Neutrophil (primary cell): ENCODE measurements around the gene EXOC6.

Experiments used
- H3K27ac ChIP-seq: fragments of 200-600 bp; sonication (generic); 2 replicates; pipeline ENCODE4 v1.5.1; 2016; ENCODE audit warnings: mild to moderate bottlenecking, moderate library complexity
- H3K27me3 ChIP-seq: fragments of 200-600 bp; sonication (generic); 2 replicates; pipeline ENCODE4 v1.6.0; 2016; ENCODE audit warnings: mild to moderate bottlenecking
- H3K36me3 ChIP-seq: fragments of 200-600 bp; sonication (generic); 2 replicates; pipeline ENCODE4 v1.5.1; 2017
- H3K4me1 ChIP-seq, 2 experiments: fragments of 200-600 bp in 1 of 2; sonication (generic) in 1 of 2; 1 replicate in 1 of 2; 2 replicates in 1 of 2; pipeline versions ENCODE4 v1.5.1 to v1.6.1; 2013 to 2016; ENCODE audit warnings: low read depth in 1 of 2, low read length in 1 of 2, mild to moderate bottlenecking in 1 of 2, moderate library complexity in 1 of 2; ENCODE audit not compliant: control insufficient read depth in 1 of 2, insufficient read depth in 1 of 2
- H3K4me3 ChIP-seq, 2 experiments: fragments of 200-600 bp in 1 of 2; sonication (generic) in 1 of 2; 1 replicate in 1 of 2; 2 replicates in 1 of 2; pipeline ENCODE4 v1.5.1; 2013 to 2016; ENCODE audit warnings: low read depth in 1 of 2, low read length in 1 of 2, mild to moderate bottlenecking in 1 of 2, moderate library complexity in 1 of 2
- H3K9me3 ChIP-seq: fragments of 200-600 bp; sonication (generic); 2 replicates; pipeline ENCODE4 v1.5.1; 2016
- TF ChIP-seq, protein P1 (sequence below): fragments of 200-600 bp; sonication (generic); IDR thresholded peaks from 2 replicates; pipeline ENCODE4 v1.5.1; 2016; ENCODE audit warnings: antibody characterized with exemption

EXOC6 gene

DNA sequence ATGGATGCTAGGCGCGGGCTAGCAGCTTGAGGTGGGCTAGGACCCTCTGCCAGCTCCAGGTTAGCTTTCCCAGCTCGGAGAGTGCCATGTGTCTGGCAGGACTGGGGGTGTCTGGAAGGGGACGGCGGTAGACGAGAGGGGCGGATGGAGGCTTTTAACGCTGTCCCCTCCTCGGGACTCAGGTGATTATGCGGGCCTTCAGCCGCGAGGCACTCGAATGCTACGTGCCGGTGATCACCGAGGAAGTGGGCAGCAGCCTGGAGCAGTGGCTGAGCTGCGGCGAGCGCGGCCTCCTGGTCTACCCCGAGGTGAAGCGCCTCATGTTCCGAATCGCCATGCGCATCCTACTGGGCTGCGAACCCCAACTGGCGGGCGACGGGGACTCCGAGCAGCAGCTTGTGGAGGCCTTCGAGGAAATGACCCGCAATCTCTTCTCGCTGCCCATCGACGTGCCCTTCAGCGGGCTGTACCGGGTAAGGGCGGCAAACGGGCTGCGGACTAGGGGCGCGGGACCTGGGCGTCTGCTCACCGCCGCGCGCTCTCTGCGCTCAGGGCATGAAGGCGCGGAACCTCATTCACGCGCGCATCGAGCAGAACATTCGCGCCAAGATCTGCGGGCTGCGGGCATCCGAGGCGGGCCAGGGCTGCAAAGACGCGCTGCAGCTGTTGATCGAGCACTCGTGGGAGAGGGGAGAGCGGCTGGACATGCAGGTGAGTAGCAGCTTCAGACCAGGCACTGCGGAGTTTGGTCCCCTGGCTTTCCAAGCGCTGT is 226.5 kb downstream of the EXOC6 start:
- Histone ChIP-seq H3K27ac (no peak overlapping the region), H3K9me3 (no peaks in the 10 kb centered on the region), H3K36me3 (no peaks in the 10 kb centered on the region), H3K4me1 (peaks cover 14 to 21% of the 10 kb centered on the region in 2 experiments), H3K27me3 (peaks cover 100% of the 10 kb centered on the region), H3K4me3 (no peak overlapping the region)
- TF ChIP-seq, protein P1, sequence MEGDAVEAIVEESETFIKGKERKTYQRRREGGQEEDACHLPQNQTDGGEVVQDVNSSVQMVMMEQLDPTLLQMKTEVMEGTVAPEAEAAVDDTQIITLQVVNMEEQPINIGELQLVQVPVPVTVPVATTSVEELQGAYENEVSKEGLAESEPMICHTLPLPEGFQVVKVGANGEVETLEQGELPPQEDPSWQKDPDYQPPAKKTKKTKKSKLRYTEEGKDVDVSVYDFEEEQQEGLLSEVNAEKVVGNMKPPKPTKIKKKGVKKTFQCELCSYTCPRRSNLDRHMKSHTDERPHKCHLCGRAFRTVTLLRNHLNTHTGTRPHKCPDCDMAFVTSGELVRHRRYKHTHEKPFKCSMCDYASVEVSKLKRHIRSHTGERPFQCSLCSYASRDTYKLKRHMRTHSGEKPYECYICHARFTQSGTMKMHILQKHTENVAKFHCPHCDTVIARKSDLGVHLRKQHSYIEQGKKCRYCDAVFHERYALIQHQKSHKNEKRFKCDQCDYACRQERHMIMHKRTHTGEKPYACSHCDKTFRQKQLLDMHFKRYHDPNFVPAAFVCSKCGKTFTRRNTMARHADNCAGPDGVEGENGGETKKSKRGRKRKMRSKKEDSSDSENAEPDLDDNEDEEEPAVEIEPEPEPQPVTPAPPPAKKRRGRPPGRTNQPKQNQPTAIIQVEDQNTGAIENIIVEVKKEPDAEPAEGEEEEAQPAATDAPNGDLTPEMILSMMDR = no peak

DNA sequence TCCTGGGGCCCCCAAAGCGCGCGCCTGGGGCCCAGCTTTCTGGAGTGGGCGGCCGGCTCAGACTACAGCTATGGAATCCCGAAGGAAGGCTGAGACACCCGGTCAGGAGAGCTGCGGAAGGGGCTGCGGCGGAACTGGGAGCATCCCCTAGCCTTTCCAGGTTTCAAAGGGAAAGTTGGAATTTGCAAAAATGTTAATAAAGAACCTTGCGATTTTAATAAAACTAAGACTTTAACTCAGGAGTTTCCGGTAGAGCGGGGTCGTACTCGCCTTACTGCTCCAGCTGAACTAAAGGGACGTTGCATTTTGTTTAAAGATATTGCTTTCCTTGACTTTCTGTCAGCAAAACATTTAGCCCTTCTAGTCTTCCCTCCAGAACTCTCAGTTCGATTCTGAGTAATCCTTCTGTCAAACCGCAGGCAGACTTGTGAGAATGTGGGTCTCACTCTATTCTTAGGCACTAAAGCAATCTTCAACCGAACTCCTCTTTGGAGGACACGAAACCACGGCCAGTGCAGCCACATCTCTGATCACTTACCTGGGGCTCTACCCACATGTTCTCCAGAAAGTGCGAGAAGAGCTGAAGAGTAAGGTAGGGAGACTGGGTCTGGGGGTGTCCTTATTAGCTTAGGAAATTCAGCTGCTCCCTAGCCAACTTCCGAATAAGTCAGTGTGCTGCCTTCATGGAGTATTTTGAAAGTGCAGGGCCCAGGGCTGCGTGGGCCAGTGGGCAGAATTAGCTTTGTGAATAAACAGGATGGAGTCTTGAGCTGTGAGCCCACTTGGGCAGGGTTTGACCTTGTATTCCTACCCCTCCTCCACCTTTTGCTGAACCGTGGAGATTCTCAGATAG is 227.3 kb downstream of the EXOC6 start:
- Histone ChIP-seq H3K27me3 (peaks cover 100% of the 10 kb centered on the region), H3K36me3 (no peaks in the 10 kb centered on the region), H3K27ac (no peak overlapping the region), H3K9me3 (no peaks in the 10 kb centered on the region), H3K4me3 (no peak overlapping the region), H3K4me1 (peaks cover 14 to 21% of the 10 kb centered on the region in 2 experiments)
- TF ChIP-seq, protein P1 = no peak

DNA sequence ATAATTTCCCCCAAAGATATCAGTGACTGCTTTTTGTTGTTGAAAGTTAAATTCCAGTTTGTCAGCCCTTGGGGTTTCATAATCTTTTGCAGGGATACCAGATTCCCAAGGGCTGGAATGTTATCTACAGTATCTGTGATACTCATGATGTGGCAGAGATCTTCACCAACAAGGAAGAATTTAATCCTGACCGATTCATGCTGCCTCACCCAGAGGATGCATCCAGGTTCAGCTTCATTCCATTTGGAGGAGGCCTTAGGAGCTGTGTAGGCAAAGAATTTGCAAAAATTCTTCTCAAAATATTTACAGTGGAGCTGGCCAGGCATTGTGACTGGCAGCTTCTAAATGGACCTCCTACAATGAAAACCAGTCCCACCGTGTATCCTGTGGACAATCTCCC is 228.6 kb downstream of the EXOC6 start:
- Histone ChIP-seq H3K4me3 (no peak overlapping the region), H3K36me3 (no peaks in the 10 kb centered on the region), H3K27ac (no peak overlapping the region), H3K9me3 (no peaks in the 10 kb centered on the region), H3K27me3 (peaks cover 100% of the 10 kb centered on the region), H3K4me1 (peaks cover 12 to 18% of the 10 kb centered on the region in 2 experiments)
- TF ChIP-seq, protein P1 = no peak

DNA sequence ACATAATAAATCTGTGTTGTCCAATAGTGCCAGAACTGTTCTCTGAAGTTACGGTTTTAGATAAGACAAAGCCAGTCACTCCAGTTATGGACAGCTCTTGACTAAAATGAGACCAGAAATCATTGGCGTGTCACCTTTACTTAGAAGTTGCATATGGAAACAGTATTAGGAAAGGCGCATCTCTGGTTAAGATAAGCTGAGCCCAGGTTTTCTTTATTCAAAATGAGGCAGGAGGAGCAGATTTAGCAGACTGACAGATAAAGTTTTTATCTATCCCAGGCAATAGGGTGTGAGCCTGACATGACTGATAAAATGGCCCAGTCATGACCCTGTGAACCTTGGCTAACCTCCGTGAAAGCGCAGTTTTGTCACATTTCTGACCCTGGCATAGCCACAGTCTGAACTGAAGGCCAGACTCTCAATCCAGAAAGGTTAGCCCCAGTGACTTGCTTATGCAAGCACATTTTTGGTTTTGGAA is 229.6 kb downstream of the EXOC6 start:
- Histone ChIP-seq H3K27ac (no peak overlapping the region), H3K4me1 (peaks cover 2 to 11% of the 10 kb centered on the region in 2 experiments), H3K36me3 (no peaks in the 10 kb centered on the region), H3K27me3 (peaks cover 96% of the 10 kb centered on the region), H3K4me3 (no peak overlapping the region), H3K9me3 (no peaks in the 10 kb centered on the region)
- TF ChIP-seq, protein P1 = no peak

DNA sequence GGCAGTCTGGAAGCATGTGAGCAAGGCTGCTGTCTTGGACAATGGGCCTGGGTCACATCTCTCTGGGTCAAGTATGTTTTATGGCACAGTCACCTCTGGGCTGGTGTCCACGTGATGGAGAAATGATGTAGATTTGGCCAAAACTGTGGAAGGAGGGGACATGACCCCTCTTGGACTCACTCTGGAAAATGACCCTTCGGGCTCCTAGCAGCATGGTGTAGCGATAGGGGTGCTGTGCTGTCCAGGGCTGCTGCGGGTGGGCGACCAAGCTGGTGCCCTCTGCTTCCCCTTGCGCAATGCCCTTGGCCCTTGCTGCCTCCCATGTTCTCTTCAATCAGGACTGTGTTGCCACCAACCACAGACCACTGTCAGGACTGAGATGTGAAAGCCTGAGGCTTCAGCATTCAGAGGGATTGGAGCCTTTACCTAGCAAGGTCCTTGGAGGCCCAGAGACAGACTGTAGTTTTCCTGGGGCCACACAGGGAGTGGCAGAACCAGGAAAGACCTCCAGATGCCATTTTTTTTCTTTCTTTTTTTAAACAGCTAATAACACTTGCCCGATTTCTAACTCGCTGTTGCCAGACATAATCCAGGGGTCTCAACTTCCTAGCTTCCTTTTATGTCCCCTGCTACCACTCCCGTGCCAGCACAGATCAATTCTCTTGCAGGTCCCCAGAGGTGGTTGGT is 231.5 kb downstream of the EXOC6 start:
- Histone ChIP-seq H3K9me3 (no peaks in the 10 kb centered on the region), H3K27ac (no peak overlapping the region), H3K4me1 (no peaks in the 10 kb centered on the region), H3K4me3 (no peak overlapping the region), H3K27me3 (peaks cover 77% of the 10 kb centered on the region), H3K36me3 (no peaks in the 10 kb centered on the region)
- TF ChIP-seq, protein P1 = no peak
